Calu3 (cell line): ENCODE data around the gene NAV1. TPM values are rescaled to one million over a fixed set of nuclear protein-coding genes. Genes with fewer than 3 reads are reported as not detected.

Experiments used
- BruUV-seq: library from RNA; stranded (reverse); fragments of 400-500 nt; replicated peaks from 2 replicates; lab custom pipeline; 2021; lab: Mats Ljungman, UMichigan
- CTCF ChIA-PET: fragments of 300-600 bp; sonication (Branson Sonifier 250); formaldehyde crosslinking; loops from one replicate; lab custom pipeline; 2022; ENCODE audit warnings: antibody characterized with exemption; lab: Charles Lee
- DNase-seq: peaks from one replicate; pipeline ENCODE4 v3.0.0; 2022
- H3K27ac Mint-ChIP-seq: one replicate; pipeline ENCODE4 v1.8.0; 2022; ENCODE audit warnings: mixed read lengths; ENCODE audit not compliant: unreplicated experiment
- H3K27me3 Mint-ChIP-seq: one replicate; pipeline ENCODE4 v1.8.0; 2022; ENCODE audit warnings: mixed read lengths; ENCODE audit not compliant: unreplicated experiment
- H3K36me3 Mint-ChIP-seq: one replicate; pipeline ENCODE4 v1.8.0; 2022; ENCODE audit warnings: mild to moderate bottlenecking, moderate library complexity, mixed read lengths; ENCODE audit not compliant: insufficient read depth, unreplicated experiment
- H3K4me1 Mint-ChIP-seq: one replicate; pipeline ENCODE4 v1.8.0; 2022; ENCODE audit warnings: mild to moderate bottlenecking, low read depth, mixed read lengths; ENCODE audit not compliant: unreplicated experiment
- H3K4me3 Mint-ChIP-seq: one replicate; pipeline ENCODE4 v1.8.0; 2022; ENCODE audit warnings: mild to moderate bottlenecking, low read depth, moderate library complexity, mixed read lengths; ENCODE audit not compliant: unreplicated experiment
- H3K9me3 Mint-ChIP-seq: one replicate; pipeline ENCODE4 v1.8.0; 2022; ENCODE audit warnings: low read depth, mixed read lengths; ENCODE audit not compliant: unreplicated experiment
- CTCF ChIP-seq: fragments of 200-600 bp; IDR thresholded peaks from one replicate; pipeline ENCODE4 v1.8.0; 2022; ENCODE audit warnings: antibody characterized with exemption; ENCODE audit not compliant: unreplicated experiment
- intact Hi-C: fragments of 100-400 bp; cut with micrococcal nuclease; formaldehyde crosslinking; loops from one replicate; pipeline ENCODE4 v1.10.0; 2022; ENCODE audit not compliant: unreplicated experiment
- total RNA-seq: library from RNA; stranded (reverse); gene quantifications from 2 replicates; pipeline ENCODE4 v1.2.3, GENCODE V29; 2022

Gene NAV1
- total RNA-seq, 1 experiment from 2014 or later, result 24.8 TPM

GRCh38 chr1:201563941-201564340 lies 25.0 kb downstream of the NAV1 start:
- TF ChIP-seq CTCF, result no peak
- Mint-ChIP-seq H3K9me3 (no peaks in the 10 kb centered on the region), H3K36me3 (peaks cover 3% of the 10 kb centered on the region), H3K4me3 (no peak overlapping the region), H3K4me1 (no peaks in the 10 kb centered on the region), H3K27me3 (peaks cover 19% of the 10 kb centered on the region), H3K27ac (no peak overlapping the region)
- BruUV-seq, result no TSS peak
- intact Hi-C loops, result no loop called here
- CTCF ChIA-PET, result no interaction called here
- no peak for DNase-seq

GRCh38 chr1:201565024-201565730 lies 26.2 kb downstream of the NAV1 start:
- Mint-ChIP-seq H3K27me3 (peaks cover 19% of the 10 kb centered on the region), H3K27ac (no peak overlapping the region), H3K9me3 (no peaks in the 10 kb centered on the region), H3K4me1 (no peaks in the 10 kb centered on the region), H3K4me3 (no peak overlapping the region), H3K36me3 (peaks cover 3% of the 10 kb centered on the region)
- CTCF ChIA-PET, result no interaction called here
- DNase-seq, result no peak
- intact Hi-C loops, result no loop called here
- no peak for TF ChIP-seq CTCF
- BruUV-seq, result no TSS peak

GRCh38 chr1:201565771-201566528 lies 27.0 kb downstream of the NAV1 start:
- intact Hi-C loops, result no loop called here
- Mint-ChIP-seq H3K27me3 (peaks cover 19% of the 10 kb centered on the region), H3K27ac (no peak overlapping the region), H3K9me3 (no peaks in the 10 kb centered on the region), H3K4me3 (no peak overlapping the region), H3K4me1 (no peaks in the 10 kb centered on the region), H3K36me3 (peaks cover 3% of the 10 kb centered on the region)
- no peak for TF ChIP-seq CTCF
- no TSS peak for BruUV-seq
- CTCF ChIA-PET, result no interaction called here
- no peak for DNase-seq

GRCh38 chr1:201566529-201566823 lies 27.5 kb downstream of the NAV1 start:
- no TSS peak for BruUV-seq
- no peaks in the 10 kb centered on the region for H3K4me1 Mint-ChIP-seq
- peaks cover 19% of the 10 kb centered on the region for H3K27me3 Mint-ChIP-seq
- no peaks in the 10 kb centered on the region for H3K9me3 Mint-ChIP-seq
- peaks cover 3% of the 10 kb centered on the region for H3K36me3 Mint-ChIP-seq
- no peak overlapping the region for H3K27ac Mint-ChIP-seq
- DNase-seq, result no peak
- H3K4me3 Mint-ChIP-seq, result no peak overlapping the region
- CTCF ChIA-PET, result no interaction called here
- no peak for TF ChIP-seq CTCF
- intact Hi-C loops, result no loop called here
